Tibial nerve (tissue), 4 donors: ENCODE measurements around the gene STK25.

ENCODE experiments used
- EP300 ChIP-seq, 2 donors: sonication (generic); formaldehyde crosslinking; IDR thresholded peaks; one replicate each; pipeline ENCODE4 v1.6.1; 2017; ENCODE audit warnings: antibody characterized with exemption in 2 of 2, mild to moderate bottlenecking in 1 of 2
- POLR2A ChIP-seq, 2 donors: fragments of 450-650 bp; IDR thresholded peaks; one replicate each; pipeline ENCODE4 v1.6.1; 2017; ENCODE audit warnings: antibody characterized with exemption in 2 of 2, mild to moderate bottlenecking in 2 of 2, moderate library complexity in 2 of 2
- TF ChIP-seq, protein P1 (sequence below), 5 experiments: fragments of 200-600 bp in 3 of 5; fragments of 450-650 bp in 2 of 5; sonication (generic) in 3 of 5; IDR thresholded peaks; one replicate each; pipeline ENCODE4 v1.5.1; 2016 to 2019; ENCODE audit warnings: antibody characterized with exemption in 5 of 5, mild to moderate bottlenecking in 3 of 5, moderate library complexity in 2 of 5

DNA sequence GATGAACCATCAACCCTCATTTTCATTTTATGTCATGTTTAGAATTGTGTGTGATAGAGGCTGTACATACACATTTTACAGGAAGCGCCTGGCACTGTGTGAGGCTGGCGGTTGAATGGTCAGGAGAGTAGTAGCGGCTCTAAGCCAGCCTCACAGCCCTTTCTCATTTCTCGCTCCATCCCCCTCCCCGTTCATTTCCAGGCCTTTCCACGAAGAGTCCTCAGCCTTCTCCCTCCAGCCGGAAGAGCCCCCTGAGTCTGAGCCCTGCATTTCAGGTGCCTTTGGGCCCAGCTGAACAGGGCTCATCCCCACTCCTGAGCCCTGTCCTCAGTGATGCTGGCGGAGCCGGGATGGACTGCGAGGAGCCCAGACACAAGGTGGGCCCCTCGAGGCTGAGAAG, 51.8 kb downstream of the STK25 start:
- TF ChIP-seq EP300 (IDR thresholded peaks at IDR 0.05) (no peak), POLR2A (IDR thresholded peaks at IDR 0.05) (no peak)
- TF ChIP-seq, protein P1, sequence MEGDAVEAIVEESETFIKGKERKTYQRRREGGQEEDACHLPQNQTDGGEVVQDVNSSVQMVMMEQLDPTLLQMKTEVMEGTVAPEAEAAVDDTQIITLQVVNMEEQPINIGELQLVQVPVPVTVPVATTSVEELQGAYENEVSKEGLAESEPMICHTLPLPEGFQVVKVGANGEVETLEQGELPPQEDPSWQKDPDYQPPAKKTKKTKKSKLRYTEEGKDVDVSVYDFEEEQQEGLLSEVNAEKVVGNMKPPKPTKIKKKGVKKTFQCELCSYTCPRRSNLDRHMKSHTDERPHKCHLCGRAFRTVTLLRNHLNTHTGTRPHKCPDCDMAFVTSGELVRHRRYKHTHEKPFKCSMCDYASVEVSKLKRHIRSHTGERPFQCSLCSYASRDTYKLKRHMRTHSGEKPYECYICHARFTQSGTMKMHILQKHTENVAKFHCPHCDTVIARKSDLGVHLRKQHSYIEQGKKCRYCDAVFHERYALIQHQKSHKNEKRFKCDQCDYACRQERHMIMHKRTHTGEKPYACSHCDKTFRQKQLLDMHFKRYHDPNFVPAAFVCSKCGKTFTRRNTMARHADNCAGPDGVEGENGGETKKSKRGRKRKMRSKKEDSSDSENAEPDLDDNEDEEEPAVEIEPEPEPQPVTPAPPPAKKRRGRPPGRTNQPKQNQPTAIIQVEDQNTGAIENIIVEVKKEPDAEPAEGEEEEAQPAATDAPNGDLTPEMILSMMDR (IDR thresholded peaks at IDR 0.05) = no peak
